Endothelial cell of umbilical vein (primary cell): ENCODE measurements around the gene ZNF618.
A peak's percentile ranks its signal among the peaks of the same experiment; 100 is the strongest.

Source experiments
- POLR2A ChIP-seq: IDR thresholded peaks from 2 replicates; pipeline ENCODE4 v1.6.1; 2012; ENCODE audit warnings: low read depth, mild to moderate bottlenecking, control low read depth, low read length
- TF ChIP-seq, protein P1 (sequence below), 2 donors: IDR thresholded peaks; 1 replicate in 1 of 2; 2 replicates in 1 of 2; pipeline ENCODE4 v1.5.1; 2011; ENCODE audit warnings: low read length in 2 of 2, mild to moderate bottlenecking in 2 of 2, moderate library complexity in 2 of 2, control low read depth in 1 of 2, inconsistent platforms in 1 of 2, low read depth in 1 of 2; ENCODE audit not compliant: insufficient read depth in 1 of 2; ENCODE audit errors: extremely low read depth in 1 of 2

GRCh38 chr9:113876151-113876992, at the start of gene ZNF618:
- no peak for TF ChIP-seq POLR2A
- TF ChIP-seq, protein P1, sequence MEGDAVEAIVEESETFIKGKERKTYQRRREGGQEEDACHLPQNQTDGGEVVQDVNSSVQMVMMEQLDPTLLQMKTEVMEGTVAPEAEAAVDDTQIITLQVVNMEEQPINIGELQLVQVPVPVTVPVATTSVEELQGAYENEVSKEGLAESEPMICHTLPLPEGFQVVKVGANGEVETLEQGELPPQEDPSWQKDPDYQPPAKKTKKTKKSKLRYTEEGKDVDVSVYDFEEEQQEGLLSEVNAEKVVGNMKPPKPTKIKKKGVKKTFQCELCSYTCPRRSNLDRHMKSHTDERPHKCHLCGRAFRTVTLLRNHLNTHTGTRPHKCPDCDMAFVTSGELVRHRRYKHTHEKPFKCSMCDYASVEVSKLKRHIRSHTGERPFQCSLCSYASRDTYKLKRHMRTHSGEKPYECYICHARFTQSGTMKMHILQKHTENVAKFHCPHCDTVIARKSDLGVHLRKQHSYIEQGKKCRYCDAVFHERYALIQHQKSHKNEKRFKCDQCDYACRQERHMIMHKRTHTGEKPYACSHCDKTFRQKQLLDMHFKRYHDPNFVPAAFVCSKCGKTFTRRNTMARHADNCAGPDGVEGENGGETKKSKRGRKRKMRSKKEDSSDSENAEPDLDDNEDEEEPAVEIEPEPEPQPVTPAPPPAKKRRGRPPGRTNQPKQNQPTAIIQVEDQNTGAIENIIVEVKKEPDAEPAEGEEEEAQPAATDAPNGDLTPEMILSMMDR (IDR thresholded peaks at IDR 0.05; ENCODE audit: extremely low read depth in 1 of 2, insufficient read depth in 1 of 2, low read depth in 1 of 2, low read length in 2 of 2), result peak in 1 of 2 donors; percentile 28
